Heart left ventricle (tissue), 13 donors: ENCODE results near the gene RALBP1.

Experiments used
- POLR2A ChIP-seq, 2 donors: fragments of 450-650 bp; IDR thresholded peaks; one replicate each; pipeline ENCODE4 v1.6.1; 2017; ENCODE audit warnings: antibody characterized with exemption in 2 of 2, mild to moderate bottlenecking in 2 of 2, moderate library complexity in 2 of 2
- TF ChIP-seq, protein P1 (sequence below), 12 donors: fragments of 200-600 bp; sonication (generic) in 4 of 12; IDR thresholded peaks; one replicate each; pipeline versions ENCODE4 v1.5.0 to v1.8.0; 2018 to 2022; ENCODE audit warnings: antibody characterized with exemption in 12 of 12, mild to moderate bottlenecking in 5 of 12
- donor health status: ischemic (EF 13 %, LVEDD 7.1; RV severe dilation, severe dysfunction).
- donor health status: DM: no; HTN: yes; CAD: no.
- donor health status: DM: no; HTN: no; CAD: no.
- donor health status: ischemic (EF 25% LVEDD 6.9; RV normal size, moderate dysfunction).
- donor health status: ischemic (EF 25% LVEDD 5.7; RV mildly dilated, moderate dysfunction).
- donor health status: ischemic (EF 35%, LVEDD 5.7; RV mildly dilated, moderate dysfunction).
- donor health status: nonischemic (EF 11% LVEDD 7.7; RV severe dilation, severe dysfunction).
- donor health status: DM: yes; HTN: yes; CAD: no.
- donor health status: PGD.
- donor health status: ischemic (EF 29% LVEDD 5.4; RV normal size, mild dysfunction).
- donor health status: nonischemic (EF 23%, LVEDD 6.1; RV moderate dilation, normal function).

DNA sequence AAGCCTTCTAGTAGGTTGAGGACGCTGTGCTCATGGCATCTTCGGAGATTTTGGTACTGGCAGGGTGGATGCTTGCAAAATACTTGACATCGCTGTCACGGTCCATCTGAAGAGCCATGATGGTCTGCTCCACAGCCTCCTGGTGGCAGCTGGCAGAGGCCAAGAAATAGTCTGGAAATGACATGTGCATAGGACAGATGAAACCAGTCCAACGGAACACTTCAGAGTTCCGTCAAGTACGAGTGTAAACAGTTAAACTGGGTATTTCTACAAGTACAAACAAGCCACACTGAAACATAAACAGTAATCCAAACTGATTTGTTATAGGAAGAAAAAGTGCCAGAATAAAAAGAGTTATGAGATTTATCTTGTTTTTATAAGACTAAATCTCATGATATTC is 72.5 kb downstream of the RALBP1 start:
- TF ChIP-seq, protein P1, sequence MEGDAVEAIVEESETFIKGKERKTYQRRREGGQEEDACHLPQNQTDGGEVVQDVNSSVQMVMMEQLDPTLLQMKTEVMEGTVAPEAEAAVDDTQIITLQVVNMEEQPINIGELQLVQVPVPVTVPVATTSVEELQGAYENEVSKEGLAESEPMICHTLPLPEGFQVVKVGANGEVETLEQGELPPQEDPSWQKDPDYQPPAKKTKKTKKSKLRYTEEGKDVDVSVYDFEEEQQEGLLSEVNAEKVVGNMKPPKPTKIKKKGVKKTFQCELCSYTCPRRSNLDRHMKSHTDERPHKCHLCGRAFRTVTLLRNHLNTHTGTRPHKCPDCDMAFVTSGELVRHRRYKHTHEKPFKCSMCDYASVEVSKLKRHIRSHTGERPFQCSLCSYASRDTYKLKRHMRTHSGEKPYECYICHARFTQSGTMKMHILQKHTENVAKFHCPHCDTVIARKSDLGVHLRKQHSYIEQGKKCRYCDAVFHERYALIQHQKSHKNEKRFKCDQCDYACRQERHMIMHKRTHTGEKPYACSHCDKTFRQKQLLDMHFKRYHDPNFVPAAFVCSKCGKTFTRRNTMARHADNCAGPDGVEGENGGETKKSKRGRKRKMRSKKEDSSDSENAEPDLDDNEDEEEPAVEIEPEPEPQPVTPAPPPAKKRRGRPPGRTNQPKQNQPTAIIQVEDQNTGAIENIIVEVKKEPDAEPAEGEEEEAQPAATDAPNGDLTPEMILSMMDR (IDR thresholded peaks at IDR 0.05), result no peak
- no peak for TF ChIP-seq POLR2A (IDR thresholded peaks at IDR 0.05)
